Epithelial cell of proximal tubule (primary cell): ENCODE data around the gene ECE1. TPM values are rescaled to one million over a fixed set of nuclear protein-coding genes. Genes with fewer than 3 reads are reported as not detected.

Experiments
- DNase-seq: peaks from one replicate; pipeline ENCODE4 v3.0.0-alpha.2; 2011; ENCODE audit warnings: low read depth
- H3K4me3 ChIP-seq: 2 replicates; pipeline ENCODE4 v1.5.1; 2011; ENCODE audit warnings: low read depth, mild to moderate bottlenecking, low read length
- total RNA-seq: library from RNA; depleted of rRNA; stranded (reverse); fragments of >200 nt; gene quantifications from 2 replicates; pipeline ENCODE4 v1.2.3, GENCODE V29; 2015
- TF ChIP-seq, protein P1 (sequence below): conservative IDR thresholded peaks from 2 replicates; pipeline ENCODE4 v1.5.1; 2012; ENCODE audit warnings: low read depth, mild to moderate bottlenecking, low read length

Gene ECE1
- total RNA-seq, 1 donor from 2014 or later: 115 TPM

DNA sequence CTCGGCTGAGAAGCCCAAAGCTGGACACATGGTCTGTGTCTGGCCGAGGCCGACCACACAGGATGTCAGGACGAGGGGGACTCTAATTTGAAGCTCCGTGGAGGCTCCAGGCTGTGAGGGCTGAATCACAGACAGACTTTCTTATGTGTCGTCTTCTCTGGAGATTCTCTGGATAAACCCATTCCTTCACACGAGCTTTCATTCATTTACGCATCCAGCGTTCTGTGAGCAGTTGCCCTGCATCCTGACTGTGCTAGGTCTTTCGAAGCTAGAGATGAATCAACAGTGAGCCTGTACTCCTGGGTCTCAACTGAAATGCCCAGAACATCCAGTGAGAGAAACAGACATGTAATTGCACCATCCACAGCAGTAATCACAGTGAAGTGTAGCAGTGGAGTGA is 49.6 kb downstream of the ECE1 start:
- TF ChIP-seq, protein P1, sequence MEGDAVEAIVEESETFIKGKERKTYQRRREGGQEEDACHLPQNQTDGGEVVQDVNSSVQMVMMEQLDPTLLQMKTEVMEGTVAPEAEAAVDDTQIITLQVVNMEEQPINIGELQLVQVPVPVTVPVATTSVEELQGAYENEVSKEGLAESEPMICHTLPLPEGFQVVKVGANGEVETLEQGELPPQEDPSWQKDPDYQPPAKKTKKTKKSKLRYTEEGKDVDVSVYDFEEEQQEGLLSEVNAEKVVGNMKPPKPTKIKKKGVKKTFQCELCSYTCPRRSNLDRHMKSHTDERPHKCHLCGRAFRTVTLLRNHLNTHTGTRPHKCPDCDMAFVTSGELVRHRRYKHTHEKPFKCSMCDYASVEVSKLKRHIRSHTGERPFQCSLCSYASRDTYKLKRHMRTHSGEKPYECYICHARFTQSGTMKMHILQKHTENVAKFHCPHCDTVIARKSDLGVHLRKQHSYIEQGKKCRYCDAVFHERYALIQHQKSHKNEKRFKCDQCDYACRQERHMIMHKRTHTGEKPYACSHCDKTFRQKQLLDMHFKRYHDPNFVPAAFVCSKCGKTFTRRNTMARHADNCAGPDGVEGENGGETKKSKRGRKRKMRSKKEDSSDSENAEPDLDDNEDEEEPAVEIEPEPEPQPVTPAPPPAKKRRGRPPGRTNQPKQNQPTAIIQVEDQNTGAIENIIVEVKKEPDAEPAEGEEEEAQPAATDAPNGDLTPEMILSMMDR: no peak

DNA sequence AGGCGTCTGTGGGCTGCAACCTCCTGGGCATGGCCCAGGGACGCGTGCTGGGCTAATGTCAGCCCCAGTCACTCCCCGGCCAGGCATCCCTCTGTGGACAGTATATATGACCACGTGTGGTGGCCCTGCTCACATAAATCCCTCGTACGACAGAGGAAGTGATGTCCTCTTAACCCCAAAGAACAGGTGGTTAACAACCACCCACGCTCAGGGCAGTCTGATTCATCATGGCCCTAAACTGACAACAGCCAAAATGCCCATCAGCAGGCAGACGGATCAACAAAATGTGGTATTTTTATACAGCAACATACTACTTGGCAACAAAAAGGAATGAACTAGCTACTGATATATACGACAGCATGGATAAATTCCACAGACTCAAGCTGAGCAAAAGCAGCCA is 51.0 kb downstream of the ECE1 start:
- H3K4me3 ChIP-seq: no peak overlapping the region
- TF ChIP-seq, protein P1: no peak
- DNase-seq: no peak

More for the DNA sequence above, 49.6 kb downstream of the ECE1 start:
- no peak overlapping the region for H3K4me3 ChIP-seq
- DNase-seq: no peak

DNA sequence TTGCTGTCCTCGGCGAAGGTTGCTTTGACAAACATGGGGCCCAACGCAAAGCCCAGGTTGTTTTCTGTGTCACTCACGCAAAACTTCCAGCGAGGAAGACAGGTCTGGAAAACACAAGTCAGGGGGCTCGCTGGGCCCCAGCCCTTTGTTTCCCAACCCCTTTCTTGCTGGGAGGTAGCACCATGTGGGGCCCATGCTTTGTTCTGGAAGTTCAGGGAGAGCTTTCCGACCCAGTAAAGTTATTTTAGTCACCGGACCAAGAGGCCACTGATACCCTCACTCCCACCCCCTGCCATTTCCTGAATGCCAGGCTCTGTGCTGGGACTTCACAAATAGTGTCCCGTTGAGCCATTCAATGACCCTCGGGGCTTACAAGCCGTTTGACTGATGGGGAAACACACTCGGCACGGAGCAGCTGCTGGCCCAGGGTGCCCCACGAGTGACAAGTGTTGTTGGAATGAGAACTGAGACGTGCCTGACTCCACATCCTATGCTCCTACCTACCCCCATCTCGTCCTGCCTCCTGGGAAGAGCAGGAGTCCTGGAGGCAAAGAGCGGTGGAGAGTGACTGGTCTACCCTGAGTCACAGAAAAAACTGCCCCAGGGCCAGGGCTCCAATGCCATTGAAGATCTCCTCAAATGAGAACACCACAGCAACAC is 52.0 kb downstream of the ECE1 start:
- H3K4me3 ChIP-seq: no peak overlapping the region
- no peak for DNase-seq
- TF ChIP-seq, protein P1: no peak

DNA sequence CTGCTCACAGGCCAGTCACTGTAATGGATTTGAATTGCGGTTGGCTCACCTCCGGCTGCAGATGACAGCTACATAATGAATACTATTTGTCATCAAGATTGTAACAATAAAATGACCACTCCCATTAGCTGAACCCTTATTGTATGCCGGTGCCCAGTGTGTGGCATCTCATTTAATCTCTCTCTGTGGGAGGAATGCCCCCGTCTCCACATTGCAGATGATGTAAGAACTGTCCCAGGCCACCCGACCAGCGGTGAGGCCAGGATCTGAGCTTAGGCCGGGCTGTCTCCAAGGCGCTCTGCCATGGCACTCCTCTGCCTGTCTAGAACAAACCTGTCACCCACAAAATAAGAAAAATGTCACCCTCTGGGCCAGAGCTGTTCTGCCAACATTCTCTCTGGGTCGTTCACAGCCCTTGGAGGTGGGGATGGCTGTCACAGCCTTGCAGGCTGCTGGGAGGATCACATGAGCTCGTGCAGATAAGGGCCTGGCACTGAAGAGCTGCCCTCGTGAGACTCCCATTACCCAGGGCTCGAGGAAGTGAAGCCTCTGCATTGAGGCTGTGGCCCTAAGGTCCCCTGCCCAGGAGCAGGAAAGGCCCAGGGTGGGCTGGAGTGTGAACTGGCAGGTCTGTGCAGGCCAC is 52.7 kb downstream of the ECE1 start:
- TF ChIP-seq, protein P1: no peak
- no peak overlapping the region for H3K4me3 ChIP-seq
- DNase-seq: no peak

DNA sequence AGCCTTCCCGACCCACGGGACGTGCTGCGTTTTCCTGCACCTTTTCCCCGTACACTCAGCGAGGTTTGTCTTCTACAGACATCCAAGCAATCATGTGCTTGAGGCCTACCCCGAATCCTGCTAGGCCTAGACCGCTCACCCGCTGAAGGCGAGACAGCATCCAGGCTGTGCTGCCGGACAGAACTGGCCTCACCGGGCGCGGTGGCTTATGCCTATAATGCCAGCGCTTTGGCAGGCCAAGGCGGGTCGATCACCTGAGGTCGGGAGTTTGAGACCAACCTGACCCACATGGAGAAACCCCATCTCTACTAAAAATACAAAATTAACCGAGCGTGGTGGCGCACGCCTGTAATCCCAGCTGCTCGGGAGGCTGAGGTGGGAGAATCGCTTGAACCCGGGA is 54.1 kb downstream of the ECE1 start:
- TF ChIP-seq, protein P1: no peak
- H3K4me3 ChIP-seq: no peak overlapping the region
- DNase-seq: no peak

DNA sequence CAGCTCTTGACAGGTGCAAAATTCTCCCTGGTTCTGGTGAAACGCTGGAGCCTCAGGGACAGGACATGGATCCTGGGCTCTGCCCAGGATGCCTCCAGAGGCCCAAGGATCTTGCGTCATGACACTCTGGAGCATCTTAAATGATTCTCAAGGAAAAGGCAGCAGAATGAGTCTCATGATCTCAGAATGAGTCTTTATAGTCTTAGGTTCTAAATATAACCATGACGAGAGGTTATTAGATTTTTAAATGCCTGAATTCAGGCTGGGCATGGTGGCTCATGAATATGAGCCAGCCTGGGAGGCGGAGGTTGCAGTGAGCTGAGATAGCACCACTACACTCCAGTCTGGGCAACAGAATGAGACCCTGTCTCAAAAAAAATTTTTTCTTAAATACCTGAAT is 55.5 kb downstream of the ECE1 start:
- no peak for DNase-seq
- TF ChIP-seq, protein P1: no peak
- H3K4me3 ChIP-seq: no peak overlapping the region

DNA sequence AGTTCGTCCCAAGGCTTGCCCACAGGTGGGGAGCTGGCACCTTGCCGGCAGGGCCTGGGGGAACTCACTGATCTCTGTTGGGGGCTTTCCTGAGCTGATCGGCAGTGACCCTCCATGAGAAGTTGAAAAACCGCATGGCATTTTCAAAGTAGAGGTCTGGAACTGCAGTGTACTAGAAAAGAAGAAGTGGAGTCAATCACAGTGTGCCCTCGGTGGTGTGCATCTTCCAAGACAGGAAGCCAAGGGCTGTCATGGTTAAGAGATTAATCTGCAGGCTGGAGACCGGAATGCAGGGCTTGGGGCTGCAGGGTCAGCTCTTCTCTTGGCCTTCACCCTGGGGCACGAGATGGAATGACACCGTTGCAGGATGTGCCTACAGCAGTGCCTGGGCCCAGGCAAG is 56.8 kb downstream of the ECE1 start:
- TF ChIP-seq, protein P1: no peak
- H3K4me3 ChIP-seq: no peak overlapping the region
- no peak for DNase-seq
